Fibroblast of villous mesenchyme (primary cell): Measurements from ENCODE around the gene GIPC3. TPM values are rescaled to one million over a fixed set of nuclear protein-coding genes. Genes with fewer than 3 reads are reported as not detected.
"Not testable (repeated sequence)": the region's sequence is repeated elsewhere in the genome, so short reads cannot be mapped to it uniquely, and the experiment has no call there.

ENCODE experiments used
- DNase-seq: peaks from one replicate; pipeline ENCODE4 v3.0.0-alpha.2; 2010; ENCODE audit warnings: low read depth
- H3K4me3 ChIP-seq: 2 replicates; pipeline ENCODE4 v1.5.1; 2011; ENCODE audit warnings: low read depth, mild to moderate bottlenecking, low read length
- total RNA-seq: library from RNA; depleted of rRNA; stranded (reverse); fragments of >200 nt; gene quantifications from 2 replicates; pipeline ENCODE4 v1.2.3, GENCODE V29; 2012
- TF ChIP-seq, protein P1 (sequence below): IDR thresholded peaks from 2 replicates; pipeline ENCODE4 v1.5.1; 2012; ENCODE audit warnings: low read depth, mild to moderate bottlenecking, low read length; ENCODE audit not compliant: insufficient read depth

The GIPC3 gene
- total RNA-seq, 1 donor, result 0.43 TPM

DNA sequence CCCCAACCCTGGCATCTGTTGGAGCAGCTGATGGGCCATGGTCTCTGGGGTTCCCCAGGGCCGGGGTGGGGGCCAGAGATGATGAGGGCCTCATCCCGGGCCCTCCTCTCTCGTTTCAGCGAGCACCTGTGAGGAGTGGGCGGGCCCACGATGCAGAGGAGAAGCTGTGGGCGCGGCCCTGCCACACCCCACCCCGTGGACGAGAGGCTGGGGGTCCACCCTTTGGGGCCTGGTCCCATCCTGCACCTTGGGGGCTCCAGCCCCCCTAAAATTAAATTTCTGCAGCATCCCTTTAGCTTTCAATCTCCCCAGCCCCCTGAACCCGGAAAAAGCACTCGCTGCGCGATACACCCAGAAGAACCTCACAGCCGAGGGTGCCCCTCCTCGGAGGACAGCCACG, 6.9 kb upstream of the GIPC3 start:
- no peak overlapping the region for H3K4me3 ChIP-seq
- TF ChIP-seq, protein P1, sequence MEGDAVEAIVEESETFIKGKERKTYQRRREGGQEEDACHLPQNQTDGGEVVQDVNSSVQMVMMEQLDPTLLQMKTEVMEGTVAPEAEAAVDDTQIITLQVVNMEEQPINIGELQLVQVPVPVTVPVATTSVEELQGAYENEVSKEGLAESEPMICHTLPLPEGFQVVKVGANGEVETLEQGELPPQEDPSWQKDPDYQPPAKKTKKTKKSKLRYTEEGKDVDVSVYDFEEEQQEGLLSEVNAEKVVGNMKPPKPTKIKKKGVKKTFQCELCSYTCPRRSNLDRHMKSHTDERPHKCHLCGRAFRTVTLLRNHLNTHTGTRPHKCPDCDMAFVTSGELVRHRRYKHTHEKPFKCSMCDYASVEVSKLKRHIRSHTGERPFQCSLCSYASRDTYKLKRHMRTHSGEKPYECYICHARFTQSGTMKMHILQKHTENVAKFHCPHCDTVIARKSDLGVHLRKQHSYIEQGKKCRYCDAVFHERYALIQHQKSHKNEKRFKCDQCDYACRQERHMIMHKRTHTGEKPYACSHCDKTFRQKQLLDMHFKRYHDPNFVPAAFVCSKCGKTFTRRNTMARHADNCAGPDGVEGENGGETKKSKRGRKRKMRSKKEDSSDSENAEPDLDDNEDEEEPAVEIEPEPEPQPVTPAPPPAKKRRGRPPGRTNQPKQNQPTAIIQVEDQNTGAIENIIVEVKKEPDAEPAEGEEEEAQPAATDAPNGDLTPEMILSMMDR, result no peak
- no peak for DNase-seq

DNA sequence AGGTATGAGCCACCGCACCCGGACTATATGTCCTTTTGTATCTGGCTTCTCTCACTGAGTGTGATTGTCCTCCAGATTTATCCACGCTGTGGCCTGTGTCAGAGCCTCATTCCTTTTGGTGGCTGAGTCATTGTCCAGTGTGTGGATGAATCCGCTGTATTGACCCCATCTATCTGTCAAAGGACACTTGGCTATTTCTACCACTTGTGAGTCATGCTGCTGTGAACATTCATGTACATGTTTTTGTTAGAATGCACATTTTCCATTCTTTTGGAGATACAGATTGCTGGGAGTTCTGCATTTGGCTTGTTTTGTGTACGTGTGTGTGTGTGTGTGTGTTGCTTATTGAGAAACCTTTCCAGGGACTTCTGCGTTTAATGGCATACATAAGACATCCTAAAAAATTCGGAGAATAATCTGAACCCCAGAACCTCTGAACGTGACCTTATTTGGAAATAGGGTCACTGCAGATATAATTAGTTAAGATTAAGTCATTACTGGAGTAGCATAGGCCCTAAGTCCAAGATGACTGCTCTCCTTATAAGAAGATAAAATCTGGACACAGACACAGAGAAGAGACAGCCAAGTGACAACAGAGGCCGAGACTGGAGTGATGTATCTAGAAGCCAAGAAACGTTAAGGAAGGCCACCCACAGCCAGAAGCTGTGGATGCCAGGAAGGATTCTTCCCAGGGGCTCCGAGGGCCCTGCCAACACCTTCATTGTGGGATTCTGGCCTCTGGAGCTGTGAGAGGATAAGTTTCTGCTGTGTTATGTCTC, 4.9 kb upstream of the GIPC3 start:
- peak; percentile 94 for DNase-seq
- TF ChIP-seq, protein P1, result no peak
- H3K4me3 ChIP-seq, result no peak overlapping the region

DNA sequence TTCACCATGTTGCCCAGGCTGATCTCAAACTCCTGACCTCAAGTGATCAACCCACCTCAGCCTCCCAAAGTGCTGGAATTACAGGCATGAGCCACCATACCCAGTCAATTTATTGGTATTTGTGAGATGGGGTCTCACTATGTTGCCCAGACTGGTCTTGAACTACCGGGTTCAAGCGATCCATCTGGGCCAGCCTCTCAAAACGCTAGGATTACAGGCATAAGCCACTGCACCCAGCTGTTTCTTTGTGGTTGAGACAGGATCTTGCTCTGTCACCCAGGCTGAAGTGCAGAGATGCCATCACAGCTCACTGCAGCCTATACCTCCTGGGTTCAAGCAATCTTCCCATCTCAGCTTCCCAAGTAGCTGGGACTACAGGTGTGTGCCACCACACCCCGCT, 3.5 kb upstream of the GIPC3 start:
- H3K4me3 ChIP-seq, DNase-seq: not testable (repeated sequence)

DNA sequence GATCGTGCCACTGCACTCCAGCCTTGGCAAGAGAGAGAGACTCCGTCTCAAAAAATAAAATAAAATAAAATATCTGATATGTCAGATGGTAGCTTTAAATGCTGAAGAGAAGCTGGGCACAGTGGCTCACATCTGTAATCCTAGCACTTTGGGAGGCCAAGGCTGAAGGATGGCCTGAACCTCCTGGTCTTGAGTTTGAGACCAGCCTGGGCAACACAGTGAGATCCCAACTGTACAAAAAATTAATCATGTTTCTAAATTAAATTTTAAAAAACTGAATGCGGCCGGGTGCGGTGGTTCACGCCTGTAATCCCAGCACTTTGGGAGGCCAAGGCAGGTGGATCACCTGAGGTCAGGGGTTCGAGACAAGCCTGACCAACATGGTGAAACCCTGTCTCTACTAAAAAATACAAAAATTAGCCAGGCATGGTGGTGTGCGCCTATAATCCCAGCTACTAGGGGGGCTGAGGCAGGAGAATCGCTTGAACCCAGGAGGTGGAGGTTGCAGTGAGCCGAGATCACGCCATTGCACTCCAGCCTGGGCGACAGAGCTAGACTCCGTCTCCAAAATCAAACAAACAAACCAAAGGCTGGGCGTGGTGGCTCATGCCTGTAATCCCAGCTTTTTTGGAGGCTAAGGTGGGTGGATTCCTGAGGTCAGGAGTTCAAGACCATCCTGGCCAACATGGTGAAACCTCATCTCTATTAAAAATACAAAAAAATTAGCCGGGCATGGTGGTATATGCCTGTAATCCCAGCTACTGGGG, 1.1 kb upstream of the GIPC3 start:
- H3K4me3 ChIP-seq, DNase-seq: not testable (repeated sequence)

DNA sequence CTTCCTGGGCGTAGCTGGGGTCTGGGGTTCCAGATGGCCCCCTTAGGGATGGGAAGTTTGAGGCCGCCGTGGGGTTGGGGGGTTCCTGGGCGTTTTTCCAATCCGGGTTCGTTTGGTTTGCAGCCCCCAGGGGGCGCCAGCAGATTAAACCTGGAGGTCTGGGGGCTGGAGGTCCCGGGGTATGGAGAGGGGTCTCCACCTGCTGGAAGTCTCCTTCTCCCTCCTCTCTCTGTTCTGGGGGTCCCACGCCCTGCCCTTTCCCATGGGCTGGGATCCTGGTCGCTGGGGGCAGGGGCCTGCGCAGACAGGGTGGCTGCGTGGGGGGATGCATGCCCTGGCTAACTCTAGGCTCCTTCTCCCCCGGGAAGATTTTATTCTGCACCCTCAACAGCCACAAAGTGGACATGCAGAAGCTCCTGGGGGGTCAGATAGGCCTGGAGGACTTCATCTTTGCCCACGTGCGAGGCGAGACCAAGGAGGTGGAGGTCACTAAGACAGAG, 899 bp downstream of the GIPC3 start:
- no peak for DNase-seq
- TF ChIP-seq, protein P1, result peak; percentile 63
- peak overlapping the region; percentile 61 for H3K4me3 ChIP-seq

DNA sequence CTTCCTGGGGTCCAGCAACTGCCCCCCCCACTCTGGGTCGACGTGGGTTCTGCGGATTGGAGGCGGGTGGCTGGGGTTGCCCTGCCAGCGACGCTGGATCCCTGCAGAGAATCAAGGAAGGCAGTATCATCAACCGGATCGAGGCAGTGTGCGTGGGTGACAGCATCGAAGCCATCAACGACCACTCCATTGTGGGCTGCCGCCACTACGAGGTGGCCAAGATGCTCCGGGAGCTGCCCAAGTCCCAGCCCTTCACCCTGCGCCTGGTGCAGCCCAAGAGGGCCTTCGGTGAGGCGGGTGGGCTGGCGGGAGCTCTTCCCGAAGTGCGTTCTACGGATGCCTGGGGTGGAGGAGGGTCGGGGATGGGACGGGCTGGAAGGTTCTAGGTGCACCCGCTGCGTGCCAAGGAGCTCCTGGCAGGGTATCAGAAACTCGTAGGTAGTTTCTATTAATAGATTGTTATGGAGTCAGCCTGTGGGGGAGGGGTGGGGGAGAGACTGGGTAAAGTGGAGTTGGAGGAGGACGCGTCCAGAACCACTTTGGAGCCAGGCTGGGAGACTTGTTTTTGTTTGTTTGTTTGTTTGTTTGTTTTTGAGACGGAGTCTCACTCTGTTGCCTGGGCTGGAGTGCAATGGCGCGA, 1.5 kb downstream of the GIPC3 start:
- no peak for DNase-seq
- TF ChIP-seq, protein P1, result no peak

DNA sequence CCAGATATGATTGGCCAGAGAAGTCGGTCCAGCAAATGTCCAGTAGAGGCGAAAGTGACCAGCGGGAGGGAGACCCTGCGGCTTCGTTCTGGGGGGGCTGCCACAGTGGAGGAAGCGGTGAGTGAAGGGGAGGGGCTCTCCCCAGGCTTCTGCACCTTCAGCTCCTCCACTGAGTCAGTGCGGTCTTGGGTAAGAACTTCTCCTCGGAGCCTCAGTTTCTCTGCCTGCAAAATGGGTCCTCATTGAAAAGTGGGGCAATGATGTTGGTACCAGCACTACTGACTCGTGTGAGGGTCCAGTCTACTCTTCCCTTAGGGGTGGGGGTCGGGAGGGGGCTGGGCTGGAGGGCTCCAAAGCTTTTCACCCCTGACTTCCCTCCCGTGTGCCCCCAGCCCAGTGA, 4.2 kb downstream of the GIPC3 start:
- no peak overlapping the region for H3K4me3 ChIP-seq
- TF ChIP-seq, protein P1, result no peak
- DNase-seq, result no peak

More for the DNA sequence above, 1.5 kb downstream of the GIPC3 start:
- H3K4me3 ChIP-seq, result no peak overlapping the region
